Natural killer cell (primary cell): ENCODE results near the gene OR52N1. TPM values are rescaled to one million over a fixed set of nuclear protein-coding genes. Genes with fewer than 3 reads are reported as not detected.
A peak's percentile ranks its signal among the peaks of the same experiment; 100 is the strongest.

Experiments
- ATAC-seq, 3 donors: fragments of 150-1000 bp in 2 of 3; fragments of 200-7000 bp in 1 of 3; cut with Tn5 transposase; 1 replicate in 1 of 3; 2 replicates in 2 of 3; pipeline ENCODE4 v1.10.0; 2021; ENCODE audit warnings: mild to moderate bottlenecking in 2 of 3, moderate library complexity in 2 of 3
- DNase-seq, 2 donors: peaks; one replicate each; pipeline versions ENCODE4 v3.0.0 to v3.0.0-alpha.2; 2013 to 2021; ENCODE audit warnings: mixed read lengths in 1 of 2
- H3K27ac ChIP-seq: one replicate; pipeline ENCODE4 v1.5.1; 2013; ENCODE audit warnings: mild to moderate bottlenecking, low read length
- H3K27me3 ChIP-seq: one replicate; pipeline ENCODE4 v1.6.1; 2013; ENCODE audit warnings: low read length; ENCODE audit not compliant: control insufficient read depth, insufficient read depth
- H3K36me3 ChIP-seq: one replicate; pipeline ENCODE4 v1.6.1; 2013; ENCODE audit warnings: low read length; ENCODE audit not compliant: control insufficient read depth, insufficient read depth
- H3K4me1 ChIP-seq: one replicate; pipeline ENCODE4 v1.6.1; 2013; ENCODE audit warnings: low read length; ENCODE audit not compliant: control insufficient read depth, insufficient read depth
- H3K4me3 ChIP-seq: one replicate; pipeline ENCODE4 v1.5.1; 2013; ENCODE audit warnings: low read length
- H3K9me3 ChIP-seq: one replicate; pipeline ENCODE4 v1.6.1; 2013; ENCODE audit warnings: low read length; ENCODE audit not compliant: control insufficient read depth, insufficient read depth
- H3K27ac Mint-ChIP-seq, 2 donors: one replicate each; pipeline ENCODE4 v1.8.0; 2022; ENCODE audit warnings: mild to moderate bottlenecking in 2 of 2, mixed read lengths in 2 of 2, moderate library complexity in 1 of 2
- H3K27me3 Mint-ChIP-seq, 2 donors: one replicate each; pipeline ENCODE4 v1.8.0; 2022; ENCODE audit warnings: low read depth in 2 of 2, mixed read lengths in 2 of 2
- H3K36me3 Mint-ChIP-seq: one replicate; pipeline ENCODE4 v1.8.0; 2022; ENCODE audit warnings: mixed read lengths
- H3K4me1 Mint-ChIP-seq, 2 donors: one replicate each; pipeline ENCODE4 v1.8.0; 2022; ENCODE audit warnings: mixed read lengths in 2 of 2
- H3K4me3 Mint-ChIP-seq: one replicate; pipeline ENCODE4 v1.8.0; 2022; ENCODE audit warnings: mild to moderate bottlenecking, moderate library complexity, mixed read lengths
- H3K9me3 Mint-ChIP-seq, 2 donors: one replicate each; pipeline ENCODE4 v1.8.0; 2022; ENCODE audit warnings: mixed read lengths in 2 of 2
- CTCF ChIP-seq: fragments of 200-600 bp; IDR thresholded peaks from one replicate; pipeline ENCODE4 v1.8.0; 2022; ENCODE audit warnings: antibody characterized with exemption
- WGBS: methylation state at CpG from one replicate; pipeline ENCODE4 v1.1.7; 2013; ENCODE audit warnings: missing lambda C conversion rate; ENCODE audit not compliant: insufficient coverage; 5-methylcytosine and 5-hydroxymethylcytosine counted together
- intact Hi-C: fragments of 100-400 bp; cut with micrococcal nuclease; formaldehyde crosslinking; loops from one replicate; pipeline ENCODE4 v1.14.2; 2022
- total RNA-seq, 4 donors: library from RNA; stranded (reverse); fragments of 120-200 nt in 1 of 4; gene quantifications; one replicate each; pipeline versions ENCODE4 v1.2.3 to v1.2.4, GENCODE V29; 2013 to 2022

The OR52N1 gene
- total RNA-seq, 3 donors from 2014 or later (not counting 1 experiment from before 2014, with no cell fraction given), result not detected

- no peak for TF ChIP-seq CTCF
- peaks cover 6% of the 10 kb centered on the region for H3K27me3 ChIP-seq
- H3K4me1 ChIP-seq, result peaks cover 9% of the 10 kb centered on the region
- peak overlapping the region; percentile 48 for H3K4me3 ChIP-seq
- intact Hi-C loops, result loop anchor here (2.0 kb wide), 1 partner anchor 1172 kb away; the partner anchor contains the start of gene OR51D1
- no peaks in the 10 kb centered on the region for H3K36me3 Mint-ChIP-seq
- H3K9me3 ChIP-seq, result no peaks in the 10 kb centered on the region
- ATAC-seq (peak in 2 of 3 donors; percentile 18 to 29), DNase-seq (peak in 1 of 2 donors; percentile 30)
- H3K4me1 Mint-ChIP-seq, result peaks cover 12% of the 10 kb centered on the region in 2 donors
- H3K36me3 ChIP-seq, result no peaks in the 10 kb centered on the region
- 5% methylated on average over 5 of the region's 5 CpGs for WGBS
- H3K27ac Mint-ChIP-seq, result peak overlapping the region in 1 of 2 donors; percentile 19
- no peaks in the 10 kb centered on the region for H3K9me3 Mint-ChIP-seq
- no peak overlapping the region for H3K27ac ChIP-seq
- peak overlapping the region; percentile 83 for H3K4me3 Mint-ChIP-seq
- peaks cover 25 to 34% of the 10 kb centered on the region in 2 donors for H3K27me3 Mint-ChIP-seq
Measured at GRCh38 chr11:5809122-5809519, 18.1 kb upstream of the OR52N1 start.

GRCh38 chr11:5808500-5809121 lies 17.5 kb upstream of the OR52N1 start, which contains the start of gene OR52N2:
TSS of gene OR52N2 (plus strand) at chr11:5808924. CDS start at chr11:5820336, 11,412 bp downstream.
- intact Hi-C loops, result loop anchor here (1.0 to 2.0 kb wide), 4 partner anchors 124 to 1172 kb away; partner anchors contain the start of gene OR51D1
- Mint-ChIP-seq H3K4me3 (peak within 1 kb of the TSS; percentile 83), H3K27ac (peak within 1 kb of the TSS in 1 of 2 donors; percentile 19), H3K4me1 (peaks cover 12% of the 10 kb centered on the region in 2 donors), H3K9me3 (no peaks in the 10 kb centered on the region), H3K27me3 (peaks cover 26 to 34% of the 10 kb centered on the region in 2 donors), H3K36me3 (no peaks in the 10 kb centered on the region)
- ATAC-seq (peak; percentile 87 to 95 (median 87)), DNase-seq (peak; percentile 63 to 87)
- no peaks in the 10 kb centered on the region for H3K9me3 ChIP-seq
- peaks cover 9% of the 10 kb centered on the region for H3K4me1 ChIP-seq
- peak within 1 kb of the TSS; percentile 48 for H3K4me3 ChIP-seq
- peaks cover 6% of the 10 kb centered on the region for H3K27me3 ChIP-seq
- TF ChIP-seq CTCF, result peak; percentile 85
- H3K36me3 ChIP-seq, result no peaks in the 10 kb centered on the region
- 6% methylated on average over 24 of the region's 24 CpGs for WGBS
- no peak within 1 kb of the TSS for H3K27ac ChIP-seq

- ATAC-seq (no peak), DNase-seq (no peak)
- Histone ChIP-seq H3K4me3 (no peak overlapping the region), H3K4me1 (peaks cover 9% of the 10 kb centered on the region), H3K27ac (no peak overlapping the region), H3K27me3 (peaks cover 6% of the 10 kb centered on the region), H3K9me3 (no peaks in the 10 kb centered on the region), H3K36me3 (no peaks in the 10 kb centered on the region)
- intact Hi-C loops, result no loop called here
- 55% methylated on average over 10 of the region's 10 CpGs for WGBS
- no peak for TF ChIP-seq CTCF
- no peak overlapping the region for H3K4me3 Mint-ChIP-seq
- peaks cover 12% of the 10 kb centered on the region in 2 donors for H3K4me1 Mint-ChIP-seq
- peaks cover 29 to 42% of the 10 kb centered on the region in 2 donors for H3K27me3 Mint-ChIP-seq
- no peaks in the 10 kb centered on the region for H3K36me3 Mint-ChIP-seq
- no peak overlapping the region for H3K27ac Mint-ChIP-seq
- H3K9me3 Mint-ChIP-seq, result no peaks in the 10 kb centered on the region
Measured at GRCh38 chr11:5807580-5807979, 16.5 kb upstream of the OR52N1 start.
